Stimulated activated CD8-positive, alpha-beta memory T cell treated with anti-CD3 and anti-CD28 coated beads, Interleukin-15, amount 100 ng/mL, for 4 hours (primary cell): Measurements from ENCODE around the gene TSPAN3.

Experiments
- DNase-seq, 2 donors: peaks; one replicate each; pipeline ENCODE4 v3.0.0-alpha.2; 2020; ENCODE audit warnings: low read depth in 2 of 2

The TSPAN3 gene

GRCh38 chr15:77033729-77034671, 36.9 kb downstream of the TSPAN3 start:
- DNase-seq: no peak

- no peak for DNase-seq
Observed at GRCh38 chr15:77033417-77033728, 37.5 kb downstream of the TSPAN3 start.

GRCh38 chr15:77032647-77033416, 38.1 kb downstream of the TSPAN3 start:
- DNase-seq: no peak

GRCh38 chr15:77032052-77032646, 38.8 kb downstream of the TSPAN3 start:
- no peak for DNase-seq

- DNase-seq: no peak
Observed at GRCh38 chr15:77031376-77032050, 39.4 kb downstream of the TSPAN3 start.

GRCh38 chr15:77030928-77031375, 40.0 kb downstream of the TSPAN3 start:
- DNase-seq: no peak

GRCh38 chr15:77030048-77030927, 40.6 kb downstream of the TSPAN3 start:
- DNase-seq: no peak

- no peak for DNase-seq
Observed at GRCh38 chr15:77029166-77030047, 41.5 kb downstream of the TSPAN3 start.

- no peak for DNase-seq
Observed at GRCh38 chr15:77028451-77029165, 42.3 kb downstream of the TSPAN3 start.

- no peak for DNase-seq
Observed at GRCh38 chr15:77027697-77028450, 43.0 kb downstream of the TSPAN3 start.

GRCh38 chr15:77027111-77027696, 43.7 kb downstream of the TSPAN3 start:
- DNase-seq: no peak

GRCh38 chr15:77026501-77027110, 44.3 kb downstream of the TSPAN3 start:
- no peak for DNase-seq

- no peak for DNase-seq
Observed at GRCh38 chr15:77025941-77026411, 44.9 kb downstream of the TSPAN3 start.

- DNase-seq: no peak
Observed at GRCh38 chr15:77025083-77025901, 45.6 kb downstream of the TSPAN3 start.

GRCh38 chr15:77024273-77025082, 46.4 kb downstream of the TSPAN3 start:
- DNase-seq: no peak
